ENCODE measurements around the gene GALNT2.

Gene GALNT2

GRCh38 chr1:230138561-230139239 lies 71.7 kb downstream of the GALNT2 start:
- no peak for TF ChIP-seq ZNF274 (IDR thresholded peaks at IDR 0.05; ENCODE audit: low read depth, low read length)
- no peak overlapping the region for H3K4me3 ChIP-seq (ENCODE audit: low read length)

- TF ChIP-seq ZNF274 (IDR thresholded peaks at IDR 0.05; ENCODE audit: low read depth, low read length) = no peak
Observed at GRCh38 chr1:230139315-230139714, 72.3 kb downstream of the GALNT2 start.

GRCh38 chr1:230139741-230140140 lies 72.7 kb downstream of the GALNT2 start:
- TF ChIP-seq ZNF274 (IDR thresholded peaks at IDR 0.05; ENCODE audit: low read depth, low read length) = no peak
- no peak overlapping the region for H3K4me3 ChIP-seq (ENCODE audit: low read length)

More at GRCh38 chr1:230139315-230139714, 72.3 kb downstream of the GALNT2 start:
- no peak overlapping the region for H3K4me3 ChIP-seq (ENCODE audit: low read length)

GRCh38 chr1:230140221-230141020 lies 73.4 kb downstream of the GALNT2 start:
- no peak overlapping the region for H3K4me3 ChIP-seq (ENCODE audit: low read length)
- TF ChIP-seq ZNF274 (IDR thresholded peaks at IDR 0.05; ENCODE audit: low read depth, low read length) = no peak

GRCh38 chr1:230141021-230141648 lies 74.1 kb downstream of the GALNT2 start:
- no peak overlapping the region for H3K4me3 ChIP-seq (ENCODE audit: low read length)
- no peak for TF ChIP-seq ZNF274 (IDR thresholded peaks at IDR 0.05; ENCODE audit: low read depth, low read length)

GRCh38 chr1:230141797-230142607 lies 75.0 kb downstream of the GALNT2 start:
- H3K4me3 ChIP-seq (ENCODE audit: low read length) = no peak overlapping the region
- TF ChIP-seq ZNF274 (IDR thresholded peaks at IDR 0.05; ENCODE audit: low read depth, low read length) = no peak

GRCh38 chr1:230142608-230143210 lies 75.7 kb downstream of the GALNT2 start:
- no peak overlapping the region for H3K4me3 ChIP-seq (ENCODE audit: low read length)
- TF ChIP-seq ZNF274 (IDR thresholded peaks at IDR 0.05; ENCODE audit: low read depth, low read length) = no peak

- H3K4me3 ChIP-seq (ENCODE audit: low read length) = no peak overlapping the region
- TF ChIP-seq ZNF274 (IDR thresholded peaks at IDR 0.05; ENCODE audit: low read depth, low read length) = no peak
Observed at GRCh38 chr1:230143534-230143933, 76.5 kb downstream of the GALNT2 start.

- H3K4me3 ChIP-seq (ENCODE audit: low read length) = no peak overlapping the region
- TF ChIP-seq ZNF274 (IDR thresholded peaks at IDR 0.05; ENCODE audit: low read depth, low read length) = no peak
Observed at GRCh38 chr1:230144010-230144614, 77.1 kb downstream of the GALNT2 start.

- H3K4me3 ChIP-seq (ENCODE audit: low read length) = no peak overlapping the region; the same call in 1 of the 2 replicates
- no peak for TF ChIP-seq ZNF274 (IDR thresholded peaks at IDR 0.05; ENCODE audit: low read depth, low read length)
Observed at GRCh38 chr1:230144758-230145504, 77.9 kb downstream of the GALNT2 start.

GRCh38 chr1:230145505-230145899 lies 78.5 kb downstream of the GALNT2 start:
- no peak for TF ChIP-seq ZNF274 (IDR thresholded peaks at IDR 0.05; ENCODE audit: low read depth, low read length)
- H3K4me3 ChIP-seq (ENCODE audit: low read length) = peak overlapping the region; percentile 41; the same call in 1 of the 2 replicates

GRCh38 chr1:230145953-230146476 lies 79.0 kb downstream of the GALNT2 start:
- peak overlapping the region; percentile 41; the same call in 1 of the 2 replicates for H3K4me3 ChIP-seq (ENCODE audit: low read length)
- no peak for TF ChIP-seq ZNF274 (IDR thresholded peaks at IDR 0.05; ENCODE audit: low read depth, low read length)

All from GM08714 (cell line).